Measurements from ENCODE around the gene ADSL.

DNA sequence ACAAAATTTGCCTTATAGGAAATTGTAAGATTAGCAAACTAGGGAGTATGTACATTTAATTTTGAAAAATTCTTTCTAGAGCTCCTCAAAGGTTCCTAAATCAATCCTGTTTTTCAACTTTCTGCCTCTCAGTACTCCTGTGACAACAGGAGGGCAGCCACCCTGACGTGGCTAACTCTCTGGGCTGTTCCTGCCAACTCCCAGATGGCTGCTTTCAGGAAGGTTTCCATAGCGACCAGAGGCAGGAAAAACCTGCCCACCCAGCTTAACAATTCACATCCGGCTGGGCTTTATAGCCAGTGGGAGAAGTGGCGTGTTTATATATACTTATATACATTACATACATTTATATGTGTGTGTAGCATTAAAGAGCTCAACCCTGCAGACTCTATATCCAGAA lies 50.6 kb downstream of the ADSL start:
- TF ChIP-seq, protein P1, sequence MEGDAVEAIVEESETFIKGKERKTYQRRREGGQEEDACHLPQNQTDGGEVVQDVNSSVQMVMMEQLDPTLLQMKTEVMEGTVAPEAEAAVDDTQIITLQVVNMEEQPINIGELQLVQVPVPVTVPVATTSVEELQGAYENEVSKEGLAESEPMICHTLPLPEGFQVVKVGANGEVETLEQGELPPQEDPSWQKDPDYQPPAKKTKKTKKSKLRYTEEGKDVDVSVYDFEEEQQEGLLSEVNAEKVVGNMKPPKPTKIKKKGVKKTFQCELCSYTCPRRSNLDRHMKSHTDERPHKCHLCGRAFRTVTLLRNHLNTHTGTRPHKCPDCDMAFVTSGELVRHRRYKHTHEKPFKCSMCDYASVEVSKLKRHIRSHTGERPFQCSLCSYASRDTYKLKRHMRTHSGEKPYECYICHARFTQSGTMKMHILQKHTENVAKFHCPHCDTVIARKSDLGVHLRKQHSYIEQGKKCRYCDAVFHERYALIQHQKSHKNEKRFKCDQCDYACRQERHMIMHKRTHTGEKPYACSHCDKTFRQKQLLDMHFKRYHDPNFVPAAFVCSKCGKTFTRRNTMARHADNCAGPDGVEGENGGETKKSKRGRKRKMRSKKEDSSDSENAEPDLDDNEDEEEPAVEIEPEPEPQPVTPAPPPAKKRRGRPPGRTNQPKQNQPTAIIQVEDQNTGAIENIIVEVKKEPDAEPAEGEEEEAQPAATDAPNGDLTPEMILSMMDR (conservative IDR thresholded peaks at IDR 0.05): no peak
- no peak for TF ChIP-seq ZFX (IDR thresholded peaks at IDR 0.05)

Data from C4-2B (cell line).